ENCODE results near the gene AMBRA1. TPM values are rescaled to one million over a fixed set of nuclear protein-coding genes. Genes with fewer than 3 reads are reported as not detected.

Gene AMBRA1
- total RNA-seq, 4 donors from 2014 or later = 43.4 to 48.9 (median 46.3) TPM

- Histone ChIP-seq H3K4me3 (no peak overlapping the region), H3K27ac (no peak overlapping the region), H3K36me3 (peaks cover 0 to 3% (median 0%) of the 10 kb centered on the region in 4 donors), H3K27me3 (no peaks in the 10 kb centered on the region), H3K9me3 (no peaks in the 10 kb centered on the region), H3K4me1 (peaks cover 0 to 26% (median 4%) of the 10 kb centered on the region in 4 donors)
- 93 to 100% methylated on average over 1 of the region's 1 CpG for WGBS, 2 donors (ENCODE audit: low coverage in 1 of 2)
- intact Hi-C loops (cut with DNase I; ENCODE audit: low total_unique reads) (no loop called here), in situ Hi-C loops (cut with MboI; ENCODE audit: low pct_ligation_motif_present in 1 of 4, low pct_unique_long_range_greater_than_20kb in 1 of 4, low sequenced_read_pairs in 3 of 4) (no loop called here)
- no peak for DNase-seq
- TF ChIP-seq EP300 (IDR thresholded peaks at IDR 0.05; ENCODE audit: low read depth) = no peak
Measured at GRCh38 chr11:46514370-46514769, 79.5 kb downstream of the AMBRA1 start.

DNA sequence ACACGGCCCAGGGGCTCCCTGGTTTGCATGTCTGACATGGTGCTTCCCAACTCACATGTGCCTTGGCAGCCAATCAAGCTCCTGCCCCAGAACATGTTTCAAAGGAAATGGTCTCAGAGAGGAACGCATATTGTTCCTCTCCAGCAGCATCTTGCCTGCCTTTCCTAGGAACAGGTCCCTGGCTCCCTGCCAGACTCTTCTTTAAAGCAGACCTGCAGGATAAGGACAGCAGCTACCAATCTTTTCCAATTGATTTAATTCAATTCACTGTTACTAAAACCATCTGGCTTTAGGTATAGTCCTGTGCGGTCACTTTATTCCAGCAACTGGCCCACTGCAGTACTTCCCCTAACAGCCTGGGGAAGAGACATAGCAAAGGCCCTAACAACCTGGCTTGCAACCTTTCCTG, 79.9 kb downstream of the AMBRA1 start:
- Histone ChIP-seq H3K36me3 (peaks cover 0 to 3% (median 0%) of the 10 kb centered on the region in 4 donors), H3K9me3 (no peaks in the 10 kb centered on the region), H3K4me3 (no peak overlapping the region), H3K4me1 (peaks cover 0 to 22% (median 3%) of the 10 kb centered on the region in 4 donors), H3K27ac (no peak overlapping the region), H3K27me3 (no peaks in the 10 kb centered on the region)
- WGBS, 2 donors (ENCODE audit: low coverage in 1 of 2) = 63% methylated on average over 3 of the region's 3 CpGs; no CpG with 5 or more reads in 1 of the 2 donors
- DNase-seq = peak; percentile 39
- intact Hi-C loops (cut with DNase I; ENCODE audit: low total_unique reads) (no loop called here), in situ Hi-C loops (cut with MboI; ENCODE audit: low pct_ligation_motif_present in 1 of 4, low pct_unique_long_range_greater_than_20kb in 1 of 4, low sequenced_read_pairs in 3 of 4) (no loop called here)
- TF ChIP-seq, protein P1, sequence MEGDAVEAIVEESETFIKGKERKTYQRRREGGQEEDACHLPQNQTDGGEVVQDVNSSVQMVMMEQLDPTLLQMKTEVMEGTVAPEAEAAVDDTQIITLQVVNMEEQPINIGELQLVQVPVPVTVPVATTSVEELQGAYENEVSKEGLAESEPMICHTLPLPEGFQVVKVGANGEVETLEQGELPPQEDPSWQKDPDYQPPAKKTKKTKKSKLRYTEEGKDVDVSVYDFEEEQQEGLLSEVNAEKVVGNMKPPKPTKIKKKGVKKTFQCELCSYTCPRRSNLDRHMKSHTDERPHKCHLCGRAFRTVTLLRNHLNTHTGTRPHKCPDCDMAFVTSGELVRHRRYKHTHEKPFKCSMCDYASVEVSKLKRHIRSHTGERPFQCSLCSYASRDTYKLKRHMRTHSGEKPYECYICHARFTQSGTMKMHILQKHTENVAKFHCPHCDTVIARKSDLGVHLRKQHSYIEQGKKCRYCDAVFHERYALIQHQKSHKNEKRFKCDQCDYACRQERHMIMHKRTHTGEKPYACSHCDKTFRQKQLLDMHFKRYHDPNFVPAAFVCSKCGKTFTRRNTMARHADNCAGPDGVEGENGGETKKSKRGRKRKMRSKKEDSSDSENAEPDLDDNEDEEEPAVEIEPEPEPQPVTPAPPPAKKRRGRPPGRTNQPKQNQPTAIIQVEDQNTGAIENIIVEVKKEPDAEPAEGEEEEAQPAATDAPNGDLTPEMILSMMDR (IDR thresholded peaks at IDR 0.05) = no peak
- TF ChIP-seq POLR2A (IDR thresholded peaks at IDR 0.05) (no peak), POLR2AphosphoS5 (IDR thresholded peaks at IDR 0.05) (no peak), EP300 (IDR thresholded peaks at IDR 0.05; ENCODE audit: low read depth) (no peak)

DNA sequence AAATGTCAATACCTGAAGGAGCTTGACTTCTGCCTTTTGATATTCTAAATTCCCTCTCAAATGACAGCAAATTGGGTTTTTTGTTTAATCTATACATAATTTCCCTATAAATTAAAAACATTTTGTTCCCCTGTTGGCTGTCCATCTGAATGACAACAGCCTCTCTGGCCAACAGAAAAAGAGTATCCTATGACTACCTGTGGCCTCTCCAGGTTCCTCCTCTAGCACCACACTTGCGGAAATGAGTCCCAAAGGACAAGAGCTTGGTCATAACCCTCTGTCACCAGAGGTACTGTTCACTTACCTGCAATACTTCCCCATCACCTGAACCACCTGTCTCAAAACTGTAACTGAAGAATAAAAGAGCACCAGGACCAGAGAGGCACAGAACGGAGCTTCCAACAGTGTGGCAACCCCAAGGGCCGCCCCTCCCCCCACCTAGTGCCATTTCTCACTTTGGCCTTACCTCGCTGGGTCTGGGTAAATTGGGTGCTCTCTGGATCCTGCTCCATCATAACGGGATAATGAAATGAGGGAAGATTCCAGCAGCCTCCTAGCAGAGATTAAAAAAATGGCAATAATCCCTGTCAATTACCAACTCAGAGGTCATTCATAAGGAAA, 81.5 kb downstream of the AMBRA1 start:
- no peak for DNase-seq
- peaks cover 0 to 4% (median 2%) of the 10 kb centered on the region in 4 donors for H3K36me3 ChIP-seq
- peaks cover 0 to 20% (median 0%) of the 10 kb centered on the region in 4 donors for H3K4me1 ChIP-seq
- intact Hi-C loops (cut with DNase I; ENCODE audit: low total_unique reads) (no loop called here), in situ Hi-C loops (cut with MboI; ENCODE audit: low pct_ligation_motif_present in 1 of 4, low pct_unique_long_range_greater_than_20kb in 1 of 4, low sequenced_read_pairs in 3 of 4) (no loop called here)
- no peaks in the 10 kb centered on the region for H3K27me3 ChIP-seq
- TF ChIP-seq POLR2A (IDR thresholded peaks at IDR 0.05) = no peak
- no peak for TF ChIP-seq POLR2AphosphoS5 (IDR thresholded peaks at IDR 0.05)
- no peak for TF ChIP-seq EP300 (IDR thresholded peaks at IDR 0.05; ENCODE audit: low read depth)
- TF ChIP-seq, protein P1 (IDR thresholded peaks at IDR 0.05) = no peak
- no peak overlapping the region for H3K27ac ChIP-seq
- no peak overlapping the region for H3K4me3 ChIP-seq
- 94 to 100% methylated on average over 4 to 5 of the region's 5 CpGs for WGBS, 2 donors (ENCODE audit: low coverage in 1 of 2)
- H3K9me3 ChIP-seq = no peaks in the 10 kb centered on the region

DNA sequence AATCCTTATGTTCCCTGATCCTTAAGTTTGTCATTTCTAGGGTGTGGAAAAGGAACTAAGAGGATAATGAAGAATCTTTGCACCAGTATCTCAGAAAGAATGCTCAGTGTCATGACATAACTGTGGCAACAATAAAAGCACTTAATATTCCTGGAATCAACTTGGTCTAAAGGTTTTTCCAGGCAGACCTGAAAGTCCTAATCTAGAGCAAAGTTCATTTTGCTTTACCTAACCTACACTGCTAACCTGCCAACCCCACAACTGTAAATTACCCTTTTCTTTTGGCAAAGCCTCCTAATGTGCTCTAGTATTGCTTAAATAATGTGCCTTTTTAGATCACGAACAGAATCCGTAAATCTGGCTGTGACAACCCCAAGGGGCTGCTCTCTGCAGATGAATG, 82.5 kb downstream of the AMBRA1 start:
- intact Hi-C loops (cut with DNase I; ENCODE audit: low total_unique reads) = no loop called here

More for the DNA sequence above, 82.5 kb downstream of the AMBRA1 start:
- no peak for DNase-seq
- H3K4me1 ChIP-seq = peaks cover 0 to 23% (median 2%) of the 10 kb centered on the region in 4 donors
- H3K9me3 ChIP-seq = no peaks in the 10 kb centered on the region
- TF ChIP-seq, protein P1 (IDR thresholded peaks at IDR 0.05) = no peak
- TF ChIP-seq POLR2A (IDR thresholded peaks at IDR 0.05) = no peak
- no peak for TF ChIP-seq EP300 (IDR thresholded peaks at IDR 0.05; ENCODE audit: low read depth)
- H3K4me3 ChIP-seq = no peak overlapping the region
- H3K27me3 ChIP-seq = no peaks in the 10 kb centered on the region
- WGBS, 2 donors (ENCODE audit: low coverage in 1 of 2) = 73 to 80% methylated on average over 2 of the region's 2 CpGs
- no peak overlapping the region for H3K27ac ChIP-seq
- peaks cover 0 to 4% (median 2%) of the 10 kb centered on the region in 4 donors for H3K36me3 ChIP-seq
- in situ Hi-C loops (cut with MboI; ENCODE audit: low pct_ligation_motif_present in 1 of 4, low pct_unique_long_range_greater_than_20kb in 1 of 4, low sequenced_read_pairs in 3 of 4) = no loop called here

All from transverse colon (tissue), 4 donors.